ENCODE measurements around the gene ITPR3. TPM values are rescaled to one million over a fixed set of nuclear protein-coding genes. Genes with fewer than 3 reads are reported as not detected.
A peak's percentile ranks its signal among the peaks of the same experiment; 100 is the strongest.

The ITPR3 gene
- polyA plus RNA-seq, 1 donor from 2014 or later, result 6.7 TPM

DNA sequence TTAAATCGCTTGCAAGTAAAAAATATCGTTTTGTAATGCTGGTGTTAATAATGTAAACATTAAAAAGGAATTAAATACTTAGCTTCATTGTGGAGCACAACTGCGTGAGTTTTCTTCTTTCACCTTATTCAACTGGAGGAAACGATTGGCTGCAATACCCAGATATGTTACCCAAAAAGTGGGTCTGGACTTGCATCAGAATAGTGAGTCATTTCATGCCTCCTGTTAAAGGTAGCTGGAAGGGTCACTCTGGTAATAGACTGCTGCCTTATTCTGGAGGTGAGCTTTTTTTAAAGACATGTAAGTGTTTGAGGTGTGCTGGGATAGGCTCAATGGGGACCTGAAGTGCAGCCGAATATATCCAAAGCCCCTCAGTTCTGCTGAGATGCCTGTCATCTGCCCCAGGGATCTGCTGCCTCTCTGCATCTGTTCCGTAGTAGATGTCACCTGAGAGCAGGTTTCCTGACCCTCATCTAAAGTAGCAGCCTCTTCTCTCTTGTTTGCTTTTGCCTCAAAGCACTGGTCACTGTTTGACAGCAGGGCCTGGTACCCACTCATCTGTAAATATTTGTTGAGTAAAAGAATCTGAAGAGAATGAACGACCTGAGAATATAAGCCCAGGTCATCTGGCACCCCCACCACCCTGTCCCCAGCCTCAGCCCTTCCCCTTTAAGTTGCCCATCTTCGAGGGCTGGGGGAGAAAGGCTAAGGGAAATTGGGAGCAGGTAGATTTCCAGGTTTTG, 95.9 kb downstream of the ITPR3 start:
- H3K9me3 Mint-ChIP-seq, result peaks cover 0 to 2% (median 0%) of the 10 kb centered on the region in 3 donors
- peaks cover 11 to 22% (median 18%) of the 10 kb centered on the region in 3 donors for H3K4me1 Mint-ChIP-seq
- peaks cover 2% of the 10 kb centered on the region for H3K36me3 Mint-ChIP-seq
- H3K27ac Mint-ChIP-seq, result no peak overlapping the region
- no peak overlapping the region for H3K4me3 Mint-ChIP-seq
- H3K27me3 Mint-ChIP-seq, result peaks cover 15% of the 10 kb centered on the region

- H3K27me3 Mint-ChIP-seq, result peaks cover 18% of the 10 kb centered on the region
Observed at GRCh38 chr6:33717934-33718455, 96.9 kb downstream of the ITPR3 start.

GRCh38 chr6:33718713-33719112, 97.6 kb downstream of the ITPR3 start:
- H3K27me3 Mint-ChIP-seq, result peaks cover 22% of the 10 kb centered on the region
- H3K4me3 Mint-ChIP-seq, result no peak overlapping the region
- H3K36me3 Mint-ChIP-seq, result peaks cover 2% of the 10 kb centered on the region
- peaks cover 11 to 22% (median 19%) of the 10 kb centered on the region in 3 donors for H3K4me1 Mint-ChIP-seq
- H3K9me3 Mint-ChIP-seq, result peaks cover 0 to 2% (median 0%) of the 10 kb centered on the region in 3 donors
- no peak overlapping the region for H3K27ac Mint-ChIP-seq

More at GRCh38 chr6:33717934-33718455, 96.9 kb downstream of the ITPR3 start:
- no peak overlapping the region for H3K4me3 Mint-ChIP-seq
- H3K36me3 Mint-ChIP-seq, result peaks cover 2% of the 10 kb centered on the region
- peaks cover 11 to 23% (median 19%) of the 10 kb centered on the region in 3 donors for H3K4me1 Mint-ChIP-seq
- H3K9me3 Mint-ChIP-seq, result peaks cover 0 to 2% (median 0%) of the 10 kb centered on the region in 3 donors
- no peak overlapping the region for H3K27ac Mint-ChIP-seq

GRCh38 chr6:33719326-33719987, 98.3 kb downstream of the ITPR3 start:
- H3K4me3 Mint-ChIP-seq, result peak overlapping the region in 2 of 4 donors; percentile 29 to 70
- peaks cover 12 to 24% (median 17%) of the 10 kb centered on the region in 3 donors for H3K4me1 Mint-ChIP-seq
- H3K9me3 Mint-ChIP-seq, result peaks cover 0 to 2% (median 0%) of the 10 kb centered on the region in 3 donors
- H3K36me3 Mint-ChIP-seq, result peaks cover 2% of the 10 kb centered on the region
- no peak overlapping the region for H3K27ac Mint-ChIP-seq
- peaks cover 27% of the 10 kb centered on the region for H3K27me3 Mint-ChIP-seq

DNA sequence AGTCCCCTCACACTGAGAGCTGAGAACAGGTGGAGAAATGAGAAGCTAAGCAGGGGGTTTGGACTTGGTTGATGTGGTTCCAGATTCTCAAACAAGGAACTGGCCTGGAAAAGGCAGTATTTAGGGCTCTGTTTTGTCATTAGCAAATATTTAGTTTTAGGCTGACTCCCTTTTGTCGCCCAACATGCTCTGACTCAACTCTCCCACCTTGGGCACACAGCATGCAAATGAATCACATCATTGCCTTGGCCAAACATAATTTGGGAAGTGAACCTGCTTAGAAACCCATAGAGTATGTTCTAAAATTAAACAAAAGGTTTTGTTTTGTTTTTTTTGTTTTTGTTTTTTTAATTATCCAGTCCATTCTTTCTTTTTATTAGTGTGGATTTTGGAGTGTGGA, 99.9 kb downstream of the ITPR3 start:
- H3K4me3 Mint-ChIP-seq, result peak overlapping the region in 2 of 4 donors; percentile 14 to 37
- H3K36me3 Mint-ChIP-seq, result peaks cover 2% of the 10 kb centered on the region
- H3K27me3 Mint-ChIP-seq, result peaks cover 36% of the 10 kb centered on the region
- peaks cover 13 to 22% (median 18%) of the 10 kb centered on the region in 3 donors for H3K4me1 Mint-ChIP-seq
- H3K27ac Mint-ChIP-seq, result no peak overlapping the region
- peaks cover 0 to 2% (median 0%) of the 10 kb centered on the region in 3 donors for H3K9me3 Mint-ChIP-seq

DNA sequence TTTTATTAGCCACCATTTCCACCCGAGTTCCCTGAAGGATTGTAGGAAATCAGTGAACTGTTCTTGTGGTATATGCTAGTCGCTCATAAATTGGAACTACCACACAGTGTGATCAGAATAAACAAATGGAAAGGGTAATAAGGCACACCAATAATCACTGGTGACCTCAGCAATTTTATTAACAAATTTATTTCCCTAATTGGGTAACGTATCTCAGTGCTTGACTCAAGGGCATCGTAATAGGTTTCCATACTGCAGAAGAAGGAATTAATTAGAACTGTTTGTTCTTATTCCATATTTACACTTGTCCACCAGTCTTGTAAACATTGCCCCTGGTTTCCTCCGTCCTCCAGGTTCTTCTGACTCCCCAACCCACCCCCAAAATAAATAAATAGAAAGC, 100.4 kb downstream of the ITPR3 start:
- Mint-ChIP-seq H3K4me3 (peak overlapping the region in 3 of 4 donors; percentile 14 to 61 (median 54)), H3K36me3 (peaks cover 2% of the 10 kb centered on the region), H3K9me3 (peaks cover 0 to 2% (median 0%) of the 10 kb centered on the region in 3 donors), H3K4me1 (peaks cover 13 to 22% (median 18%) of the 10 kb centered on the region in 3 donors), H3K27ac (no peak overlapping the region), H3K27me3 (peaks cover 38% of the 10 kb centered on the region)

DNA sequence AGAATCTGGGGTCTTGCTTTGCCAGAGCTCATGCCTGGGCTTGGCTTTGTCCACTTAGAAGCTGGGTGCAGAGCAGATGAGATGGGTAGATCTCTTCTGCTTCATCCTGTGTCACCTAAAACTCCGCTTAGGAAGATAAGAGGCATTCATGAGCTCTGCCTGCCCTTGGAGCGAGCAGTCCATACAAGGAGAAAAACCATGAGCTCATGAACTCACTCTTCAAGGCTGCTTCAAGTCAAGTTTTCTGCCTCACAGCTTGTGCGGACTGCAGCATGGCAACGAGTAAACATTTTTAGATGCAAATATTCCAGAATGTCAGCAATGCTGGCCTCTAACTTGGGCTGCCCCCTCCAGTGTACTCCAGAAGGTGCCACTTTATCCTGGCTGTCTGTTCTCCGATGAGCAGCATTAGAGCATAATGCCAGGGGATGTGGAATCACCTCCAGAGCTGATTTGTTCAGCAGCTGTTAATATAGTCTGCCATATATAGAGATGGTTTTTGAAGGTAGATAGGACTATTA, 101.0 kb downstream of the ITPR3 start:
- Mint-ChIP-seq H3K4me3 (no peak overlapping the region), H3K36me3 (peaks cover 2% of the 10 kb centered on the region), H3K27me3 (peaks cover 38% of the 10 kb centered on the region), H3K9me3 (peaks cover 0 to 2% (median 0%) of the 10 kb centered on the region in 3 donors), H3K27ac (no peak overlapping the region), H3K4me1 (peaks cover 13 to 22% (median 21%) of the 10 kb centered on the region in 3 donors)

DNA sequence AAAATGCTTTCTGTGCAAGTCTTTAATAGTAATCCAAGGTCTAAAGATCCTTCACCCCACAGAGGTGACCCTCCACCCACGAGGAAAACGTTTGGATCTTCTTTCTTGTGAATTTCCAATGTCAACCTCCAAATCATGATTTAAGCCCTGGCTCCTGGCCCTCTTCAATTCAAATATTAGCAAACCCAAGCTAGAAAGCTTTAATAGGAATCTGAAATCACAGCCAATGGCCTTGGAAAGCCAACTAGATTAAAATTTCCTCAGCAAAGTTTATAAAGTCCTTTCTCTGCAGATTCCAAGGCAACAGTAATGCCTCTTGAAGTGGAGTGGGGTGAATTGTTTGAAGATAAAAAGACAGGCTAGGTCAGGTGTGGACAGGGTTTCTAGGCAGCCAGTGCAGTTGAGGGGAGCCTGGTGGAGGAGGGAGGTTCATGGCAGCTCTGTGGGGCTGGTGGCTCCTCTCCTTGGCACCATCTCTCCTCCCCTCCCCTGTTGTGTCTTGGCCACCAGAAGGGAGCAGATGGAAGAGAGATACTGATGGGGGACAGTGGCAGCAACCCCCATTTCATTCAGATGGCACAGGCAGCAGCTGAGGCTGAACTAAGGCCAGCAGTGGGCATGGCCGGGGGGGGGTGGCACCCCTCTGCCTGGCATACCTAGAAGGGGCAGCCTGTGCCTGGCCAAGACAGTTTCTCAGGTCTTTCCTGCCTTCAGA, 102.4 kb downstream of the ITPR3 start:
- peaks cover 0 to 2% (median 0%) of the 10 kb centered on the region in 3 donors for H3K9me3 Mint-ChIP-seq
- H3K36me3 Mint-ChIP-seq, result peaks cover 2% of the 10 kb centered on the region
- peaks cover 40% of the 10 kb centered on the region for H3K27me3 Mint-ChIP-seq
- H3K27ac Mint-ChIP-seq, result no peak overlapping the region
- peaks cover 21 to 29% (median 27%) of the 10 kb centered on the region in 3 donors for H3K4me1 Mint-ChIP-seq
- H3K4me3 Mint-ChIP-seq, result no peak overlapping the region

DNA sequence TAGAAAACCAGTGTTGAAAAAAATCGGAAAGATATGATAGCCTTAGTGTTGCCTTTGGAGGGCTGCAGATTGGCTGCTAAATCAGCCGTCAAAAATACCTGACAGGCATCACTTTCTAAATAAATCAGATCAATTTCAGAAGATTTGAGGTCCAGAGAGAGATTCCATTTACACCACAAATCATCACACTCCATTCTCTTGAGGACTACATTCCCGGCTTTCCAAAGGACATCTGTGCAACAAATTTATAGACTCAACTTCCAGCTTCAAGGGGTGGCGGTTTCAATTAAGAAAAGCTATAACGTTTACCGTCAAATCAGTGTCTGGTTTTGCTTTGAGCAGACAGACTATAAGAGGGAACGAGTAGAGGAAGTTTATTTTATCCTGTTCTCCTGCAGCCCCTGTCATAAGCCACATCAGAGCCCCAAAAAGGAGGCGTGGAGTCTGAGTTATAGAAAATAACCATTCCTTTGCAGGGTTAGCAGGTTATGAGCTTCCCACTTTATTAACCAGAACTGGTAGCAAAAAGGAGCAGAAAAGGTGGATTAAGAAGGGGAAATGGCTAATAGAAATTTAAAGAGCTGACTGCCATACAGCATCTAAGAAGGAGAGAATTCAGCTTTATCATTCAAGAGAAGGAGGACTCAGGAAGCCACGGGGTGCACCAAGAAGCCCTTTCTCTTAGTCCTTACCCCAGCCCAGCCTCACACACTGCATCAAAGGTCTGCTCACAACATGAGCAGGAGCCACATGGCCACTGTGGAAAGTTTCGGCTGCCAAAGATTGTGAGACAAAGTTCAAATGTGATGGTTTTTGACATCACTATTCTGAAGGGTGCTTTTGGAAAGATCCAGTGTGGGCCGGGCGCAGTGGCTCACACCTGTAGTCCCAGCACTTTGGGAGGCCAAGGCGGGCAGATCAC, 103.2 kb downstream of the ITPR3 start:
- H3K4me1 Mint-ChIP-seq, result peaks cover 21 to 29% (median 25%) of the 10 kb centered on the region in 3 donors
- H3K36me3 Mint-ChIP-seq, result peaks cover 2% of the 10 kb centered on the region
- H3K9me3 Mint-ChIP-seq, result peaks cover 0 to 2% (median 0%) of the 10 kb centered on the region in 3 donors

GRCh38 chr6:33725222-33725621, 104.1 kb downstream of the ITPR3 start:
- H3K4me3 Mint-ChIP-seq, result no peak overlapping the region
- H3K27me3 Mint-ChIP-seq, result peaks cover 39% of the 10 kb centered on the region
- no peaks in the 10 kb centered on the region for H3K9me3 Mint-ChIP-seq
- peaks cover 2% of the 10 kb centered on the region for H3K36me3 Mint-ChIP-seq
- H3K27ac Mint-ChIP-seq, result no peak overlapping the region
- peaks cover 21 to 29% (median 25%) of the 10 kb centered on the region in 3 donors for H3K4me1 Mint-ChIP-seq

More for the DNA sequence above, 103.2 kb downstream of the ITPR3 start:
- Mint-ChIP-seq H3K4me3 (no peak overlapping the region), H3K27me3 (peaks cover 43% of the 10 kb centered on the region), H3K27ac (no peak overlapping the region)

- H3K36me3 Mint-ChIP-seq, result no peaks in the 10 kb centered on the region
- H3K4me1 Mint-ChIP-seq, result peaks cover 18 to 25% (median 21%) of the 10 kb centered on the region in 3 donors
- peak overlapping the region in 1 of 4 donors; percentile 25 for H3K4me3 Mint-ChIP-seq
- H3K9me3 Mint-ChIP-seq, result no peaks in the 10 kb centered on the region
- no peak overlapping the region for H3K27ac Mint-ChIP-seq
- peaks cover 31% of the 10 kb centered on the region for H3K27me3 Mint-ChIP-seq
Observed at GRCh38 chr6:33725891-33726673, 105.0 kb downstream of the ITPR3 start.

- H3K4me1 Mint-ChIP-seq, result peaks cover 12 to 19% (median 16%) of the 10 kb centered on the region in 3 donors
- no peaks in the 10 kb centered on the region for H3K9me3 Mint-ChIP-seq
- H3K27me3 Mint-ChIP-seq, result peaks cover 31% of the 10 kb centered on the region
- H3K36me3 Mint-ChIP-seq, result no peaks in the 10 kb centered on the region
- H3K4me3 Mint-ChIP-seq, result no peak overlapping the region
- no peak overlapping the region for H3K27ac Mint-ChIP-seq
Observed at GRCh38 chr6:33726696-33727095, 105.6 kb downstream of the ITPR3 start.

DNA sequence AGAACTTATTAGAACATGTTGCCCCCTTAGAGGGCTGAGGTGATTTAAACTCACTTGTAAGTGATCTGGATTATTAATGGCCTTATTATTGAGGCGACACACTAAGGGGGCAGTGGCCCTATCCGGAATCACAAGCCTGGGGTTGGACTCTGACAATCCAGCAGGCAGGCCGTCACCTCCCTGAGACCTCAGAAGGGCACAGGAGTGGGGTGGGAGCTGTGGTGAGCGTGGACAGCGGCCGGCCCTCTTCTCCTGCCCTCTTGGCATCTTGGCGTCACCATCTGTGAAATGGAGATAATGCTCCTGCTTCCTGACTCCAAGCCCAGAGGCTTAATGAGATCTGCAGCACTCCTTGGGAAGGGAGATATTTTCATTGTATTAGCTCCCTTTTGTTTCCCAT, 106.0 kb downstream of the ITPR3 start:
- Mint-ChIP-seq H3K9me3 (no peaks in the 10 kb centered on the region), H3K36me3 (no peaks in the 10 kb centered on the region), H3K27ac (no peak overlapping the region), H3K4me3 (no peak overlapping the region), H3K4me1 (peaks cover 11 to 15% (median 13%) of the 10 kb centered on the region in 3 donors), H3K27me3 (peaks cover 29% of the 10 kb centered on the region)
